Mesenchymal stem cell (in vitro differentiated cells and primary cell): ENCODE measurements around the gene ATXN7L1.

Experiments used
- DNase-seq: peaks from one replicate; pipeline ENCODE4 v3.0.0-alpha.2; 2013
- H2AFZ ChIP-seq: one replicate; pipeline ENCODE4 v1.6.1; 2013; ENCODE audit warnings: low read depth, mild to moderate bottlenecking, control low read depth, inconsistent platforms, low read length, moderate library complexity
- H2AK5ac ChIP-seq: 2 replicates; pipeline ENCODE4 v1.6.1; 2013; ENCODE audit warnings: low read length, moderate library complexity, mild to moderate bottlenecking, inconsistent platforms; ENCODE audit not compliant: severe bottlenecking
- H2BK120ac ChIP-seq: one replicate; pipeline ENCODE4 v1.6.1; 2013; ENCODE audit warnings: low read depth, mild to moderate bottlenecking, inconsistent platforms, low read length, moderate library complexity
- H2BK12ac ChIP-seq, 2 experiments: one replicate each; pipeline ENCODE4 v1.6.1; 2013; ENCODE audit warnings: inconsistent platforms in 2 of 2, low read length in 2 of 2, mild to moderate bottlenecking in 2 of 2, moderate library complexity in 2 of 2, control low read depth in 1 of 2
- H2BK15ac ChIP-seq: one replicate; pipeline ENCODE4 v1.6.1; 2013; ENCODE audit warnings: mild to moderate bottlenecking, low read depth, inconsistent platforms; ENCODE audit not compliant: poor library complexity, severe bottlenecking
- H2BK5ac ChIP-seq: 2 replicates; pipeline ENCODE4 v1.6.1; 2013; ENCODE audit warnings: low read depth, mild to moderate bottlenecking, low read length, control low read depth, inconsistent platforms; ENCODE audit not compliant: poor library complexity, severe bottlenecking
- H3K14ac ChIP-seq, 2 experiments: one replicate each; pipeline ENCODE4 v1.6.1; 2013; ENCODE audit warnings: inconsistent platforms in 2 of 2, low read length in 2 of 2, control low read depth in 1 of 2, mild to moderate bottlenecking in 1 of 2, moderate library complexity in 1 of 2
- H3K18ac ChIP-seq, 2 experiments: one replicate each; pipeline ENCODE4 v1.6.1; 2013; ENCODE audit warnings: inconsistent platforms in 2 of 2, low read length in 2 of 2, control low read depth in 1 of 2, low read depth in 1 of 2, mild to moderate bottlenecking in 1 of 2
- H3K23ac ChIP-seq, 2 experiments: one replicate each; pipeline ENCODE4 v1.6.1; 2013; ENCODE audit warnings: inconsistent platforms in 2 of 2, low read length in 2 of 2, mild to moderate bottlenecking in 2 of 2, moderate library complexity in 2 of 2, control low read depth in 1 of 2
- H3K27ac ChIP-seq: 2 replicates; pipeline ENCODE4 v1.5.1; 2013; ENCODE audit warnings: mild to moderate bottlenecking, moderate library complexity, low read length, control low read depth, inconsistent platforms; ENCODE audit not compliant: poor library complexity, severe bottlenecking
- H3K27me3 ChIP-seq, 2 experiments: 2 replicates each; pipeline versions ENCODE4 v1.6.1 to v1.7.0; 2013; ENCODE audit warnings: low read length in 2 of 2, mild to moderate bottlenecking in 2 of 2, moderate library complexity in 2 of 2, control low read depth in 1 of 2, inconsistent platforms in 1 of 2; ENCODE audit not compliant: control insufficient read depth in 1 of 2, insufficient read depth in 1 of 2
- H3K36me3 ChIP-seq, 2 experiments: 2 replicates each; pipeline versions ENCODE4 v1.6.1 to v1.7.0; 2013; ENCODE audit warnings: low read length in 2 of 2, control low read depth in 1 of 2, inconsistent platforms in 1 of 2, low read depth in 1 of 2, mild to moderate bottlenecking in 1 of 2; ENCODE audit not compliant: insufficient read depth in 2 of 2, control insufficient read depth in 1 of 2
- H3K4ac ChIP-seq, 2 experiments: one replicate each; pipeline ENCODE4 v1.6.1; 2013; ENCODE audit warnings: inconsistent platforms in 2 of 2, low read length in 2 of 2, mild to moderate bottlenecking in 2 of 2, moderate library complexity in 2 of 2, control low read depth in 1 of 2, low read depth in 1 of 2
- H3K4me1 ChIP-seq: 2 replicates; pipeline ENCODE4 v1.6.1; 2013; ENCODE audit warnings: low read depth, low read length, control low read depth; ENCODE audit not compliant: control insufficient read depth, insufficient read depth
- H3K4me2 ChIP-seq: 2 replicates; pipeline ENCODE4 v1.6.1; 2013; ENCODE audit warnings: low read length, mild to moderate bottlenecking, inconsistent platforms; ENCODE audit not compliant: poor library complexity, severe bottlenecking
- H3K4me3 ChIP-seq, 2 experiments: 2 replicates each; pipeline versions ENCODE4 v1.5.1 to v1.7.0; 2013; ENCODE audit warnings: low read length in 2 of 2, mild to moderate bottlenecking in 2 of 2, control low read depth in 1 of 2, low read depth in 1 of 2; ENCODE audit not compliant: insufficient read depth in 1 of 2
- H3K79me1 ChIP-seq: replicated peaks from 2 replicates; pipeline ENCODE4 v1.6.1; 2013; ENCODE audit warnings: mild to moderate bottlenecking, control low read depth, low read length, inconsistent platforms; ENCODE audit not compliant: poor library complexity, severe bottlenecking
- H3K9ac ChIP-seq: 2 replicates; pipeline ENCODE4 v1.7.0; 2013; ENCODE audit warnings: mild to moderate bottlenecking, low read length, moderate library complexity
- H3K9me3 ChIP-seq: 2 replicates; pipeline ENCODE4 v1.7.0; 2013; ENCODE audit warnings: mild to moderate bottlenecking, low read length; ENCODE audit not compliant: control insufficient read depth
- H4K8ac ChIP-seq: one replicate; pipeline ENCODE4 v1.6.1; 2013; ENCODE audit warnings: inconsistent platforms, mild to moderate bottlenecking, low read length, moderate library complexity
- H4K91ac ChIP-seq: one replicate; pipeline ENCODE4 v1.6.1; 2013; ENCODE audit warnings: mild to moderate bottlenecking, low read length, inconsistent platforms
- WGBS: methylation state at CpG from one replicate; pipeline ENCODE4 v1.1.7; 2013; ENCODE audit warnings: mixed read lengths; 5-methylcytosine and 5-hydroxymethylcytosine counted together

ATXN7L1 gene

DNA sequence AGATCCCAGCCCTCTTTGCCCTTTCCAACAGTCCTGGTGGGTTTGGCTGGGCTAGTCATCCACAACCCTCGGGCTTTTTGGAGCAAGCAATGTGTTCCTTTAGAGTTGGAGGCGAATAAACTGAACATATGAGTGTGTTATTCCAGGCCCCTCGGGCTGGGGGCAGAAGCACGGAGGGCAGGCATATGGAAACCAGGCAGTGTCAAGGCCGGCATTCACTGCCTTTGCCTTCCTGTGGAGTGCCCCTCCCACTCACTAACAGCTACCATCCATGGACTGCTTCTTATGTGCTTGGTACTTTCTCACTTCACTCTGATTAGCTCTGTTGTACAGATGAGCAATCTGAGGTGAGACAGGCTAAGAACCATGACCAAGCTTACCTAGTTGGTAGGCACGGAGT lies 241.2 kb downstream of the ATXN7L1 start:
- no peak overlapping the region for H2BK12ac ChIP-seq
- H3K4ac ChIP-seq, result no peak overlapping the region
- no peak overlapping the region for H2BK5ac ChIP-seq
- no peak overlapping the region for H3K9ac ChIP-seq
- no peaks in the 10 kb centered on the region for H3K27me3 ChIP-seq
- no peak overlapping the region for H3K4me3 ChIP-seq
- H2AFZ ChIP-seq, result no peak overlapping the region
- peaks cover 8% of the 10 kb centered on the region for H3K4me1 ChIP-seq
- no peak overlapping the region for H3K14ac ChIP-seq
- DNase-seq, result no peak
- H4K8ac ChIP-seq, result no peak overlapping the region
- H2BK120ac ChIP-seq, result no peak overlapping the region
- 84% methylated on average over 6 of the region's 6 CpGs for WGBS
- H3K79me1 ChIP-seq, result no peaks in the 10 kb centered on the region
- H3K18ac ChIP-seq, result no peak overlapping the region
- no peak overlapping the region for H2BK15ac ChIP-seq
- no peak overlapping the region for H4K91ac ChIP-seq
- no peak overlapping the region for H3K4me2 ChIP-seq
- peaks cover 35 to 67% of the 10 kb centered on the region in 2 experiments for H3K36me3 ChIP-seq
- H3K9me3 ChIP-seq, result no peaks in the 10 kb centered on the region
- no peak overlapping the region for H2AK5ac ChIP-seq
- H3K27ac ChIP-seq, result no peak overlapping the region
- no peak overlapping the region for H3K23ac ChIP-seq

DNA sequence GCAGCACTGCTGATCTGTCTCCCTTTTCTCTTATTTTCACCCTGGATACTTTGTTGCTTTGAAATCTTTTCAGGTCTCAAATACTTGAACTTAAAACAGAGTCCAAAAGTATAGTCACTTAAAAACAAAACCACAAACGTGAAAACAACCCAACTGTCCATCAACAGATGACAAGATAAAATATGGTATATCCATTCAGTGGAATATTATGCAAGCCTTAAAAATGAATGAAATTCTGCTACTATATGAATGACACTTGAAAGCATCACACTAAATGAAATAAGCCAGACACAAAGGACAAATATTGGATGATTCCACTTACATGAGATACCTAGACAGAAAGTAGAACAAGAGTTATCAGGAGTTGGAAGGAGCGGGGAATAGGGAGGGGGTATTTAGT lies 250.4 kb downstream of the ATXN7L1 start:
- H3K9ac ChIP-seq, result no peak overlapping the region
- no peak overlapping the region for H2BK15ac ChIP-seq
- H2BK5ac ChIP-seq, result no peak overlapping the region
- H3K9me3 ChIP-seq, result peaks cover 7% of the 10 kb centered on the region
- no peaks in the 10 kb centered on the region for H3K79me1 ChIP-seq
- no peak overlapping the region for H2BK120ac ChIP-seq
- H2BK12ac ChIP-seq, result no peak overlapping the region
- WGBS, result 100% methylated on average over 1 of the region's 2 CpGs
- H4K91ac ChIP-seq, result no peak overlapping the region
- H3K36me3 ChIP-seq, result peaks cover 22 to 49% of the 10 kb centered on the region in 2 experiments
- no peak overlapping the region for H2AFZ ChIP-seq
- H3K14ac ChIP-seq, result no peak overlapping the region
- H4K8ac ChIP-seq, result no peak overlapping the region
- H3K4ac ChIP-seq, result no peak overlapping the region
- H3K4me2 ChIP-seq, result no peak overlapping the region
- H3K23ac ChIP-seq, result no peak overlapping the region
- H3K4me1 ChIP-seq, result no peaks in the 10 kb centered on the region
- no peak for DNase-seq
- H2AK5ac ChIP-seq, result no peak overlapping the region
- no peak overlapping the region for H3K27ac ChIP-seq
- H3K18ac ChIP-seq, result no peak overlapping the region
- H3K4me3 ChIP-seq, result no peak overlapping the region
- no peaks in the 10 kb centered on the region for H3K27me3 ChIP-seq

DNA sequence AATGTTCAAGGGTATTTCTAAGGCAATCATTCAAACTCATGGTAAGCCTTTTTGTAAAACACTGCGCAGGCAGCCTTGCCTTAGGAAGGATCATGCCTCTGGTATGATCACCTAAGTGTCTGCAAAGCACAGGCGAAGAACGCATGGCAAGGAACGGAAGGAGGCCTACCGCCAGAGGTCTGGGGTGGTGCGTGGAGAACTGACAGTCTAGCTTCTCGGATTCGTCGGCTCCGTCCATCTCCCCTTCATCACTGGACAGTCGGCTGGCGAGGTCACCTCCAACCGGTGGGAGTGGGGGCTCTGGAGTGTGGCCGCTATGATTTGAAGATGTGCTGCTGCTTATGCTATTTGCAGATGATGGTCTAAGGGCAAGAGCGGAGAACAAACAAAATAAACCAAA lies 252.5 kb downstream of the ATXN7L1 start:
- H3K9me3 ChIP-seq, result peaks cover 7% of the 10 kb centered on the region
- H3K18ac ChIP-seq, result no peak overlapping the region
- no peak overlapping the region for H3K27ac ChIP-seq
- no peak overlapping the region for H4K91ac ChIP-seq
- H3K79me1 ChIP-seq, result no peaks in the 10 kb centered on the region
- no peak overlapping the region for H3K23ac ChIP-seq
- H3K27me3 ChIP-seq, result no peaks in the 10 kb centered on the region
- no peak overlapping the region for H3K4me3 ChIP-seq
- no peak overlapping the region for H3K4ac ChIP-seq
- H2BK120ac ChIP-seq, result no peak overlapping the region
- no peak overlapping the region for H2BK5ac ChIP-seq
- no peaks in the 10 kb centered on the region for H3K4me1 ChIP-seq
- H3K9ac ChIP-seq, result no peak overlapping the region
- H4K8ac ChIP-seq, result no peak overlapping the region
- no peak overlapping the region for H2AFZ ChIP-seq
- no peak overlapping the region for H2AK5ac ChIP-seq
- no peak overlapping the region for H3K14ac ChIP-seq
- no peak overlapping the region for H2BK15ac ChIP-seq
- 99% methylated on average over 15 of the region's 15 CpGs for WGBS
- H3K36me3 ChIP-seq, result peaks cover 22 to 45% of the 10 kb centered on the region in 2 experiments
- DNase-seq, result no peak
- H2BK12ac ChIP-seq, result no peak overlapping the region
- no peak overlapping the region for H3K4me2 ChIP-seq

DNA sequence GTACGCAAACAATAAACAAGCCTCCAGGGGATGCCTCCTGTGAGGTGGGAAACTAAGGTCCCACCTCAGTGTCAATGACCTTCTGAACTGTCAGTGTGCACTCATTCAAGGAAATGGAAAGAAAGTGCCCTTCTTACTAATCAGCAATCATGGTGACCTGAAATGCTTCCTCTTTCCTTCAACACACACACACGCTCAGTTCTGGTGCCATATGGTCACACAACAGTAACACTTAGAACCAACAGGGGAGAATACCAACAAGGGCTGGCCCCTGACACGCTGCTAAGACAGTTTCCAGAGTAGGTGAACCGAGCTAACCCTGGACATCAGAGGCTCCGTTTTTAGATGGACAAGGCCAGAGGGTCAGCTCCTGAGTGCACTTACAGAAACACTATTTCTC lies 253.0 kb downstream of the ATXN7L1 start:
- no peak overlapping the region for H2BK120ac ChIP-seq
- no peak overlapping the region for H3K18ac ChIP-seq
- H4K91ac ChIP-seq, result no peak overlapping the region
- no peak overlapping the region for H3K4me2 ChIP-seq
- WGBS, result 80% methylated on average over 5 of the region's 5 CpGs
- DNase-seq, result no peak
- no peak overlapping the region for H2BK12ac ChIP-seq
- H3K36me3 ChIP-seq, result peaks cover 22 to 48% of the 10 kb centered on the region in 2 experiments
- no peak overlapping the region for H2AFZ ChIP-seq
- H3K79me1 ChIP-seq, result no peaks in the 10 kb centered on the region
- H3K14ac ChIP-seq, result no peak overlapping the region
- no peaks in the 10 kb centered on the region for H3K27me3 ChIP-seq
- no peak overlapping the region for H3K4me3 ChIP-seq
- H3K23ac ChIP-seq, result no peak overlapping the region
- H2BK5ac ChIP-seq, result no peak overlapping the region
- peaks cover 7% of the 10 kb centered on the region for H3K9me3 ChIP-seq
- H3K4ac ChIP-seq, result no peak overlapping the region
- H3K27ac ChIP-seq, result no peak overlapping the region
- H3K9ac ChIP-seq, result no peak overlapping the region
- no peak overlapping the region for H2BK15ac ChIP-seq
- H2AK5ac ChIP-seq, result no peak overlapping the region
- H3K4me1 ChIP-seq, result no peaks in the 10 kb centered on the region
- no peak overlapping the region for H4K8ac ChIP-seq
